Stimulated activated naive B cell treated with anti-CD40 and anti-IgM and Interleukin-4, amounts not matched to agents 10 μg/mL and 1 μg/mL and 100 μg/mL, for 72 hours (primary cell): ENCODE results near the gene MYCBP2.
A peak's percentile ranks its signal among the peaks of the same experiment; 100 is the strongest.
"Not testable (repeated sequence)": the region's sequence is repeated elsewhere in the genome, so short reads cannot be mapped to it uniquely, and the experiment has no call there.

Experiments used
- ATAC-seq, 2 donors: fragments of 150-1000 bp; cut with Tn5 transposase; replicated peaks; 2 replicates each; pipeline ENCODE4 v1.10.0; 2021; ENCODE audit warnings: moderate library complexity in 1 of 2
- DNase-seq: peaks from one replicate; pipeline ENCODE4 v3.0.0; 2021
- H3K27ac Mint-ChIP-seq: one replicate; pipeline ENCODE4 v1.8.0; 2022; ENCODE audit warnings: mild to moderate bottlenecking, mixed read lengths
- H3K27me3 Mint-ChIP-seq, 2 donors: one replicate each; pipeline ENCODE4 v1.8.0; 2022; ENCODE audit warnings: mixed read lengths in 2 of 2
- H3K36me3 Mint-ChIP-seq, 2 donors: one replicate each; pipeline ENCODE4 v1.8.0; 2022; ENCODE audit warnings: mixed read lengths in 2 of 2, mild to moderate bottlenecking in 1 of 2
- H3K4me1 Mint-ChIP-seq, 2 donors: one replicate each; pipeline ENCODE4 v1.8.0; 2022; ENCODE audit warnings: mixed read lengths in 2 of 2, mild to moderate bottlenecking in 1 of 2
- H3K4me3 Mint-ChIP-seq, 2 donors: one replicate each; pipeline ENCODE4 v1.8.0; 2022; ENCODE audit warnings: mild to moderate bottlenecking in 2 of 2, mixed read lengths in 2 of 2, moderate library complexity in 1 of 2
- H3K9me3 Mint-ChIP-seq, 2 donors: one replicate each; pipeline ENCODE4 v1.8.0; 2022; ENCODE audit warnings: mixed read lengths in 2 of 2, mild to moderate bottlenecking in 1 of 2

Gene MYCBP2

DNA sequence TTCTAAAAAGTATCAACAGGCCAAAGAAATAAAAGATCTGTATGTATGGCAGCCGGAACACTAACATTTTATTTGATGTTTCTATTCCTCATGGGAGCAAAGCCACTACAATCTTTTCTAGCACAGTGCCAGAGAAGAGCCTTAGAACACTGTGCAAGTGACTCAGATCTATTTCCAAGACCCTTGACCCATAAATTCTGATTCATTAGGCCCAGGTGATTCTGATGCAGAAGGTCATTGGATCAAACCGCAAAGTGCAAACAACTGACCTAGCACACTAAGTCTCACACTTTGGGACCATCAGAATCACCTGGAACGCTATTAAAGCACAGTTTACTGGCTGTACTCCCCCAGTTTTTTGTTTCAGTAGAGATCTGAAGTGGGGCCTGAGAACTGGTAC, 87.6 kb downstream of the MYCBP2 start:
- DNase-seq (no peak), ATAC-seq (no peak)
- Mint-ChIP-seq H3K9me3 (no peaks in the 10 kb centered on the region), H3K27ac (no peak overlapping the region), H3K4me3 (no peak overlapping the region), H3K27me3 (no peaks in the 10 kb centered on the region), H3K4me1 (peaks cover 0 to 3% of the 10 kb centered on the region in 2 donors), H3K36me3 (peaks cover 11 to 19% of the 10 kb centered on the region in 2 donors)

DNA sequence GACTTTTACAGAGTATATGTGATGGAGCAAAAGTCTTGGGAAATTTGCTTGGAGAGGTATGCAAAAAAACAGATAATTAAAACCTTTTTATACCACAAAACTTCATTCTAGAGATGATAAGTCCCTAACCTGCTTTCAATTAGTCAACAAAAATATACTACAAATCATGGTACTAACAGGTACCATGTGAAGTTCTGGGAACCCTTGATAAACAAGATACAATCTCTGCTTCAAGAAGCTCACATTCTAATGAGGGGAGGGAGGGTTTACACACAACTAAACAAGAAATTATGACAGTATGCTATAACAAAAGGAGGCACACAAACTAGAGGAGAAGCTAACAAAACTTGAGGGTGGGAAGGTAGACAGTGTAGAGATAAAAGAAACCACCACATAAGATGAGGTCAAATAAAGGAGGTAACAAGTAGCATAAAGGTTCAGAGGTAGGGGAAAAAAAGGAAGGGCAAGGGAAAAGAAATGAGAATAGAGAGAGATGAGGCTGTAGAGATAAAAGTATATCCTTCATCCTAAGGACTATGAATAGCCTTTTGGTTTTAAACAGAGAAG, 91.4 kb downstream of the MYCBP2 start:
- DNase-seq (no peak), ATAC-seq (no peak)
- no peaks in the 10 kb centered on the region for H3K9me3 Mint-ChIP-seq
- peaks cover 14 to 24% of the 10 kb centered on the region in 2 donors for H3K36me3 Mint-ChIP-seq
- peak overlapping the region; percentile 4 for H3K27ac Mint-ChIP-seq
- H3K4me3 Mint-ChIP-seq = no peak overlapping the region
- H3K27me3 Mint-ChIP-seq = no peaks in the 10 kb centered on the region
- H3K4me1 Mint-ChIP-seq = peaks cover 5% of the 10 kb centered on the region in 2 donors

DNA sequence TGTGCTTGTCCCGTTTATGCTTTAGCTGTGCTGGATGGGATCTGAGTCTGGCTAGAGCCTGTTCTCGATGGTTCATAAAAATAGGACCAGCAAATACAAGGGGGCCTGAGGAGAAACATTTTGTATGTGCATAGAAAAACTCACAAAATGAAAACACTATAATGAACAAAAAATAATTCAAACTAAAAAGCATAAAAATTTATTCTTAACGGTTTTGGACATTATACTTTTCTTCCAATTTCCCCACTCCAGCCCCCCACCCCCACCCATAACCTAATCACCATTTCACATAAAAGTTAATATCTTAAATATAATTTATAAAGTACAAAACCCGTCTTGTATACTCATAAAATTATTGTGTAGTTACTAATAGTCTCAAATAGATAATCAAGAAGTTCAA, 93.7 kb downstream of the MYCBP2 start:
- no peak overlapping the region for H3K27ac Mint-ChIP-seq
- H3K36me3 Mint-ChIP-seq = peaks cover 12 to 23% of the 10 kb centered on the region in 2 donors
- H3K27me3 Mint-ChIP-seq = no peaks in the 10 kb centered on the region
- no peaks in the 10 kb centered on the region for H3K9me3 Mint-ChIP-seq
- DNase-seq (no peak), ATAC-seq (no peak)
- peaks cover 6% of the 10 kb centered on the region in 2 donors for H3K4me1 Mint-ChIP-seq
- H3K4me3 Mint-ChIP-seq = no peak overlapping the region

DNA sequence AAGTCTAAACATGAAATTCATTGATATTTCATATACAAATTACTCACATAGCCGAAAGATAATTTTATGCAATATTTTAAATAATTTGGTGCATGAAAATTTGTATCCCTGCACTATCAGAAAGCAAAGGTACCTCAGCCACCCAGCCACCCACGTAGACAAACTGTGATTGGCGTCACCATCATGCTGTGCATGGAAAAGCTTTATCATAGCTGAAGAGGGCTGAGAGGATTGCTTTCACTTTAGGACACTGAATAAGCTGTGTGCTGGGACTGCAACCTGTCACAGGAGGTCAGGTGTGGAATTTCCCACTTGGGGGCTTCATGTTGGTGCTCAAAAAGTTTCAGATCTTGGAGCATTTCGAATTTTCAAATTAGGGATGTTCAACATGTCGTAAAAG, 96.3 kb downstream of the MYCBP2 start:
- H3K4me1 Mint-ChIP-seq = peaks cover 6 to 9% of the 10 kb centered on the region in 2 donors
- DNase-seq (no peak), ATAC-seq (no peak)
- no peak overlapping the region for H3K27ac Mint-ChIP-seq
- H3K9me3 Mint-ChIP-seq = no peaks in the 10 kb centered on the region
- no peaks in the 10 kb centered on the region for H3K27me3 Mint-ChIP-seq
- H3K36me3 Mint-ChIP-seq = peaks cover 13 to 21% of the 10 kb centered on the region in 2 donors
- no peak overlapping the region for H3K4me3 Mint-ChIP-seq

DNA sequence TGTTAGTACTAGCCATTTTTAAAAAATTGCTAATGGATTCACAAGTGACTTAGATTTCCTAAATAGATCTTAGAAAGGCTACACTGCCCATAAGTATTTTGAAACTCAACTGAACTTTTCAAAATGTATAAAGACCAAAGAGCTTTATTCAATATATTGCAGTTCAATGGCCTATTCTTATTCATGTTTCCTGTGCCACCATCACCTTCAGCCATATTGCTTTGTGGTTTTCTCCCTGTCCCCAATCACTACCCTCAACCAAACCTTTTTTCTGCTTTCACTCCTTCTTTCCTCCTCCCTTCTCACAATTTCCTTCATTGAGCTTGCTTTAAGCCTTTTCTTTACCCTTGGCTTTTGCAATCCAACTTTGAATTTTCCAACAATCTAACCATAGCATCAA, 100.9 kb downstream of the MYCBP2 start:
- H3K4me3 Mint-ChIP-seq = no peak overlapping the region
- H3K27me3 Mint-ChIP-seq = no peaks in the 10 kb centered on the region
- ATAC-seq = no peak
- peaks cover 17 to 30% of the 10 kb centered on the region in 2 donors for H3K36me3 Mint-ChIP-seq
- H3K4me1 Mint-ChIP-seq = peaks cover 5 to 11% of the 10 kb centered on the region in 2 donors
- no peak for DNase-seq
- no peaks in the 10 kb centered on the region for H3K9me3 Mint-ChIP-seq
- peak overlapping the region; percentile 9 for H3K27ac Mint-ChIP-seq

DNA sequence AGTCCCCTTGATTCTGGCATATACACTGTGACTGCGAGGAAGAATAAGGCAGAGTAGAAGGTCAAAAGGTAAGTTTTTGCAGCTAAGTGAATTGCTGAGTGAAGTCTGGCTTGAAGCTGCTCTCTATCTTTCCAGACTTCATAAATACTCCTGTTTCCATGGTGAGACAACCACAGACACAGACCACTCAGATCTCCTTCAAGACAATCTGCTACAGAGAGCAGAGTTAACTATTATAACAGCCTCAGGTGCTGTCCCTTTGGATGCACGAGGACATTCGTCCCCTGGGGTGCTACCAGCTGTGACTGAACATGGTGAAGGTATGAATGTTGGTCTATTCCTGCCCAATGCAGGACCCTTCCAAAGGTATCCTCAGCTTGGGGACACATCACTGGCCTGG, 104.0 kb downstream of the MYCBP2 start:
- peak in 1 of 2 donors; percentile 31 for ATAC-seq
- H3K4me3 Mint-ChIP-seq = no peak overlapping the region
- peaks cover 0 to 11% of the 10 kb centered on the region in 2 donors for H3K4me1 Mint-ChIP-seq
- H3K27ac Mint-ChIP-seq = peak overlapping the region; percentile 37
- H3K36me3 Mint-ChIP-seq = peaks cover 17 to 29% of the 10 kb centered on the region in 2 donors
- H3K9me3 Mint-ChIP-seq = no peaks in the 10 kb centered on the region
- H3K27me3 Mint-ChIP-seq = no peaks in the 10 kb centered on the region
- DNase-seq = no peak

DNA sequence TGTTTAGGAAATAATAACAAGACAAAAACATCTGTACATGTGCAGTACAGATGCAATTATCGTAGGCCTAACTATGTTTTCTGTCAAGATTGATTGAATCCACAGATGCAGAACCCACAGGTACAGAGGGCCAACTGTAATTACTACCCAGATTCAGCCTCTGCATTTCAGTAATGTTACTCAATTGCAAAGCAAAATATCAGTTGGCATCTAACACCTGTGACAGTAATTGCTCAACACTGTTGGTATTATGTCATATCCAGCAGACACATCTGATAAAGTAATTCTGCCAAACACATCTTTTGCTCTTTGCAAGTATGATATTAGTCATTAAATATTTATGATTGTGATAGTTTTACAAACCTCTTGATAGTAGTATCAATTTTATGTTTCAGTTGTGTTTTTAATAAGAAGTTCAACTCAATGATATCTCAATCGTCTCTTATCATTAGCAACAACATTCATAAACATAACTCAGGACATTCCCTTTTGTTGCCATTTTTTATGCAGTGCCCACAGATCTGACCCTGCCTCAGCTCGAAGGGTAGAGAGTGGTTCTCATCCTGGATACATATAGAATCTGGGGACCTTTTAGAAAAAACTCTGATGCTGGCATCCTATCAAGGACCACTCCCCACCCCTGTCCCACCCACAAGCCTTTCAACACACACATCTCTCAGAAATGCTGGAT, 104.7 kb downstream of the MYCBP2 start:
- peaks cover 17 to 29% of the 10 kb centered on the region in 2 donors for H3K36me3 Mint-ChIP-seq
- DNase-seq = no peak
- peaks cover 0 to 11% of the 10 kb centered on the region in 2 donors for H3K4me1 Mint-ChIP-seq
- H3K27me3 Mint-ChIP-seq = no peaks in the 10 kb centered on the region
- H3K9me3 Mint-ChIP-seq = no peaks in the 10 kb centered on the region
- no peak overlapping the region for H3K27ac Mint-ChIP-seq
- no peak overlapping the region for H3K4me3 Mint-ChIP-seq
- ATAC-seq = no peak

DNA sequence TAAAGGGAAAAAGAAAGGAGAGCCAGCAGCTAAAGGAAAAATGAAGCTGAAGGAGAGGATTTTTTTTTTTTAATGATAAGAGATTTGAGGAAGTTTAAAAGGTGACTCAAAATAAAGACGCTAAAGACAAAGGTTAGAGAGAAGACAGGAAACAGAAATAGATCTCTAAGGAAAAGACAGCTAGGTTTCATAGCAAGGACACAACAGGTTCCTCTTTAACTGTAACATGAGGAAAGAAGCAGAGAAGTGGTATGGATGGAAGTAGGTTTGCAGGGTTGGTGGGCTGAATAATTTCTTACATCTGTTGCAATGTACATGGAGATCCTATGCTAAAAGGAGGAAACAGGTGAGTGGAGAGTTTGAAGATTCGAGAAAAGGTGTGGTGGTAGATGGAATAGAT, 107.5 kb downstream of the MYCBP2 start:
- H3K27me3 Mint-ChIP-seq = no peaks in the 10 kb centered on the region

DNA sequence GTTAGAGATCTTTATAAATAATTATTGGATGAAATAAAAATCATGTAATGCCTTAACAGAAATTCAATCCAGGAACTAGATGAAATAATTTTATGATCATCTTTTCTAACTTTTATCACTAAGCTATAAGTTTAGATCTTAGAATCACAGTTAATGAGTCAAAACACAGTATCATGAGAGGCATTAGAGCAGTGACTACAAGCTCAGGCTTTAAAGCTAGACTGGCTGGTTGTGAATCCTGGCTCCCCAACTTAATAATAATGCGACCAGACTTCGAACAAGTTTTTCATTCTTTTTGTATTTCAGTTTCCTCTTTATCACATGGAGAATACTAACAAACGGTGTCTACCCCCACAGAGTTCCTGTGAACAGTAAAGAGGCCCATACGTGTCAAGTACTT, 108.6 kb downstream of the MYCBP2 start:
- Mint-ChIP-seq H3K4me3 (no peak overlapping the region), H3K4me1 (peaks cover 0 to 7% of the 10 kb centered on the region in 2 donors), H3K27me3 (no peaks in the 10 kb centered on the region), H3K9me3 (no peaks in the 10 kb centered on the region), H3K36me3 (peaks cover 24 to 44% of the 10 kb centered on the region in 2 donors), H3K27ac (no peak overlapping the region)
- no peak for ATAC-seq
- DNase-seq = no peak

More for the DNA sequence above, 107.5 kb downstream of the MYCBP2 start:
- Mint-ChIP-seq H3K9me3 (no peaks in the 10 kb centered on the region), H3K4me1 (peaks cover 0 to 7% of the 10 kb centered on the region in 2 donors), H3K4me3 (no peak overlapping the region), H3K36me3 (peaks cover 24 to 40% of the 10 kb centered on the region in 2 donors), H3K27ac (no peak overlapping the region)
- DNase-seq (no peak), ATAC-seq (peak; percentile 71 to 73)

DNA sequence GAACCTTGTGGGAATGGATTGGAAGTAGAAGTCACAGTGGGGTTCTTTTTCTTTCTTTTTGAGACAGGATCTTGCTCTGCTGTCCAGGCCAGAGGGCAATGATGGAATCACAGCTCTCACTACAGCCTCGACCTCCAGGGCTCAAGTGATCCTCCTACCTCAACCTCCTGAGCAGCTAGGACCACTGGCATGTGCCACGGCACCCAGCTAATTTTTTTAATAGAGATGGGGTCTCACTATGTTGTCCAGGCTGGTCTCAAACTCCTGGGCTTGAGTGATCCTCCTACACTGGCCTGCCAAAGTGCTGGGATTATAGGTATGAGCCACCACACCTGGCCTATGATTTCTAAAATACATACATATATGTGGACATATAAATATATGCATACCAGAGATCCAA, 111.4 kb downstream of the MYCBP2 start:
- Mint-ChIP-seq H3K36me3 (peaks cover 24 to 40% of the 10 kb centered on the region in 2 donors), H3K9me3 (no peaks in the 10 kb centered on the region), H3K4me1 (peaks cover 0 to under 1% of the 10 kb centered on the region in 2 donors), H3K27me3 (no peaks in the 10 kb centered on the region), H3K4me3 (no peak overlapping the region), H3K27ac (peak overlapping the region; percentile 28)
- DNase-seq (no peak), ATAC-seq (no peak)

DNA sequence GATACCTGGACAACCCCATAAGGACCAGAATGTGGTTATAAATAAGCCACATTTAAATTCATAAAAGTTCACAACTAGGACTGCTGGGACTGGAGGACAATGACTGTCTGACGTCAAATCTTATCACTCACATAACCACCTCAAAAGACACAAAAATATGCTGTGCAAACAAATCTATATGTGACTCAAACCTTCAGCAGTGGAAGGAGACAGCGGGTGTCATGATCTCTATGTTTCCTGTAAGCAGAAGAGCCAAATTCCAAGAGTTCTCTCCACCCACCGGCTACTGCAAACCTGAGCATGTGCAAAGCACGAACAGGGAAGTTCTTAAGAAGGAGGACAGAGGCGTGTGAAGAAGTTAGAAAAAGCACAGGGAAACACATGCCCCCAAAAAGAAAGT, 113.2 kb downstream of the MYCBP2 start:
- DNase-seq (no peak), ATAC-seq (no peak)
- Mint-ChIP-seq H3K27ac (no peak overlapping the region), H3K4me3 (no peak overlapping the region), H3K36me3 (peaks cover 32 to 46% of the 10 kb centered on the region in 2 donors), H3K4me1 (no peaks in the 10 kb centered on the region), H3K9me3 (no peaks in the 10 kb centered on the region), H3K27me3 (no peaks in the 10 kb centered on the region)

DNA sequence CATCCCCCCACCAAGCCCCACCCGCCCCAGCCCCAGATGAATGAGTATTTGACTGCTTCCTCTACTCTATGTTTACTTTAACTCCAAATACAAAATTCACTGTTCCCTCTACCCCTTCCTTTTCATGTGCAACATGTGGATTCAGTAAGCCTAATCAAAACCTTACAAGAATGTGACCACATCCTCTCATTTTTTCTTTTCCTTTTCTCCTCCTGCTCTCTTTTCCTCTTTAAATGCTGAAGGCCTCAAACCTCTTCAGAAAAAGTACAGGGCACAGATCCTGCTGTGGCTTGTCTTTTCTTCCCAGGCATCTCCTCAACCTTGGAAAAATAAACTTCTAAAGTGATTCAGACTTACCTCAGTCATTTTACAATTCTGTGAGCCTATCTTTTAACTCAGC, 119.0 kb downstream of the MYCBP2 start:
- Mint-ChIP-seq H3K9me3 (no peaks in the 10 kb centered on the region), H3K4me1 (peaks cover 0 to 5% of the 10 kb centered on the region in 2 donors), H3K4me3 (no peak overlapping the region), H3K36me3 (peaks cover 26 to 42% of the 10 kb centered on the region in 2 donors), H3K27ac (peak overlapping the region; percentile 15), H3K27me3 (no peaks in the 10 kb centered on the region)
- DNase-seq (no peak), ATAC-seq (no peak)

DNA sequence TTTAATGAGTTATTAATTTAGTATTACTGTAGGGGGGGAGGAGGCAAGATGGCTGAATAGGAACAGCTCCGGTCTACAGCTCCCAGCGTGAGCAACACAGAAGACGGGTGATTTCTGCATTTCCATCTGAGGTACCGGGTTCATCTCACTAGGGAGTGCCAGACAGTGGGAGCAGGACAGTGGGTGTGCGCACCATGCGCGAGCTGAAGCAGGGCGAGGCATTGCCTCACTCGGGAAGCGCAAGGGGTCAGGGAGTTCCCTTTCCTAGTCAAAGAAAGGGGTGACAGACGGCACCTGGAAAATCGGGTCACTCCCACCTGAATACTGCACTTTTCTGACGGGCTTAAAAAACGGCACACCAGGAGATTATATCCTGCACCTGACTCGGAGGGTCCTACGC, 127.9 kb downstream of the MYCBP2 start:
- H3K4me1 Mint-ChIP-seq, H3K27me3 Mint-ChIP-seq, H3K9me3 Mint-ChIP-seq, H3K27ac Mint-ChIP-seq, DNase-seq, ATAC-seq, H3K4me3 Mint-ChIP-seq: not testable (repeated sequence)
- peaks cover 23 to 28% of the 10 kb centered on the region in 2 donors for H3K36me3 Mint-ChIP-seq

DNA sequence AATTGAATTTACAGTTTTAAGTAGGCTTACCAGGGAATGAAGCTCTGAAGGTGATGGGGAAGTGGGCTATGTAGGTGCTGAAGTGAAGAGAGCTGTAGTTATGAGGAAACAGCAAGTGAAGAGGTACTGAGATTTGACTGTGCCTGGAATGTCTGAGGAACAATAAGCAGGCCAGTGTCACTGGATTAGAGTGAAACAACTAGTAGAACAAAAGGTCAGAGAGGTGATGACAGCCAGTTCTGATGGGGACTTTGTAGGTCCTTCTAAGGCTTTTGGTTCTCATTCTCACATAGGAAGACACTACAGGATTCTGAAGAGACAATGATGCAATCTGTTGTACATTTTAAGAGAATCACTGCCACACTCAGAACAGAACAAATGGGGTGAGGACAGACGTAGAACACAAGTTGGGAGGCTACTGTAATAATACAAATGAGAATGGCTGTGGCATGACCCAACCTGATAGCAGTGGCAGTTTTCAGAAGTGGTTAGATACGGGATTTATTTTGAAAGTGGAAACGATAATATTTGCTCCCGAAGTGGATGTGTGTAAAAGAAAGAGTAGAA, 130.8 kb downstream of the MYCBP2 start:
- no peak overlapping the region for H3K27ac Mint-ChIP-seq
- no peaks in the 10 kb centered on the region for H3K4me1 Mint-ChIP-seq
- peaks cover 0 to 1% of the 10 kb centered on the region in 2 donors for H3K9me3 Mint-ChIP-seq
- no peak overlapping the region for H3K4me3 Mint-ChIP-seq
- peaks cover 23 to 25% of the 10 kb centered on the region in 2 donors for H3K36me3 Mint-ChIP-seq
- ATAC-seq (no peak), DNase-seq (no peak)
- no peaks in the 10 kb centered on the region for H3K27me3 Mint-ChIP-seq
